Cardiac septum (tissue), 1 donor: ENCODE results near the gene KDELR3. TPM values are rescaled to one million over a fixed set of nuclear protein-coding genes. Genes with fewer than 3 reads are reported as not detected.

Source experiments
- DNase-seq: peaks from one replicate; pipeline ENCODE4 v3.0.0-alpha.2; 2020; ENCODE audit warnings: low spot score
- intact Hi-C: fragments of 100-400 bp; cut with DNase I; formaldehyde crosslinking; loops from one replicate; pipeline ENCODE4 v1.14.0; 2022
- total RNA-seq: library from RNA; stranded (reverse); fragmentation: NEBNext Ultra II Directional; extraction: Animal tissue kit (Norgen Biotek cat#: 25700); gene quantifications from one replicate; pipeline ENCODE4 v1.2.1, GENCODE V29; 2021
- donor health status: DM: no; HTN: no; CAD: no.

The KDELR3 gene
- total RNA-seq, 1 donor from 2014 or later, result 18.2 TPM

GRCh38 chr22:38503021-38503420 is 35.1 kb downstream of the KDELR3 start:
- DNase-seq, result no peak
- intact Hi-C loops, result loop anchor here (5.0 kb wide), 1 partner anchor 36 kb away; the partner anchor contains the start of gene KDELR3

GRCh38 chr22:38504731-38505540 is 37.0 kb downstream of the KDELR3 start:
- intact Hi-C loops, result loop anchor here (5.0 kb wide), 1 partner anchor 38 kb away; the partner anchor contains the start of gene KDELR3
- peak; percentile 83 for DNase-seq

DNA sequence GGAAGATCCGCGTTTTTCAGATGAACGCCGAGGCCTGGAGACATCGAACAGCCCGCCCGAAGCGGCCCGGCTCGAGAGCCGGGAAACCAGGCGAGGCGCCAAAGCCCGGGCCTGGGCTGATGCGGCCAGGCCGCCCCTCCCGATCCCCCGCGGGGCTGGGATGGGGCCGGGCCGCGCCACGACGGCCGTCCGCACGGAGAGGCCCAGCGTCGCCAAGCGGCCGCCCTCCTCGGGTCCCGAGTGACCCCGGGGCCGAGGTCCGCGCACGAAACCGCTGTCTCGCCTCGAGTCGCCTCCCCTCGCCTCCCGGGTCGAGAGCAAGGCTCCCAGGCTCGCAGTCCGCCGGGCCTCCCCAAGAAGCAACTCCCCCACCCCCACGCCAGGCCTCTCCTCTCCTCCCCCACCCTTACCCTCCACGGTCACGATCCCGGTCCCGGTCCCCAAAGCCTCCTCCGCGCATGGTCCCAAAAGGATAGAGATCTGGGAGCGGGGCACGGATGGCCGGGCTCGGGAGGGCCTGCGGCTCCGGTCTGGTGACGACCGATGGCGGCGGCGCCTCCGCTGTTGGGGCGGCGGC is 37.7 kb downstream of the KDELR3 start:
- intact Hi-C loops, result loop anchor here (1.0 kb wide), 1 partner anchor 65 kb away; the partner anchor contains the start of gene DMC1
- peak; percentile 90 for DNase-seq

DNA sequence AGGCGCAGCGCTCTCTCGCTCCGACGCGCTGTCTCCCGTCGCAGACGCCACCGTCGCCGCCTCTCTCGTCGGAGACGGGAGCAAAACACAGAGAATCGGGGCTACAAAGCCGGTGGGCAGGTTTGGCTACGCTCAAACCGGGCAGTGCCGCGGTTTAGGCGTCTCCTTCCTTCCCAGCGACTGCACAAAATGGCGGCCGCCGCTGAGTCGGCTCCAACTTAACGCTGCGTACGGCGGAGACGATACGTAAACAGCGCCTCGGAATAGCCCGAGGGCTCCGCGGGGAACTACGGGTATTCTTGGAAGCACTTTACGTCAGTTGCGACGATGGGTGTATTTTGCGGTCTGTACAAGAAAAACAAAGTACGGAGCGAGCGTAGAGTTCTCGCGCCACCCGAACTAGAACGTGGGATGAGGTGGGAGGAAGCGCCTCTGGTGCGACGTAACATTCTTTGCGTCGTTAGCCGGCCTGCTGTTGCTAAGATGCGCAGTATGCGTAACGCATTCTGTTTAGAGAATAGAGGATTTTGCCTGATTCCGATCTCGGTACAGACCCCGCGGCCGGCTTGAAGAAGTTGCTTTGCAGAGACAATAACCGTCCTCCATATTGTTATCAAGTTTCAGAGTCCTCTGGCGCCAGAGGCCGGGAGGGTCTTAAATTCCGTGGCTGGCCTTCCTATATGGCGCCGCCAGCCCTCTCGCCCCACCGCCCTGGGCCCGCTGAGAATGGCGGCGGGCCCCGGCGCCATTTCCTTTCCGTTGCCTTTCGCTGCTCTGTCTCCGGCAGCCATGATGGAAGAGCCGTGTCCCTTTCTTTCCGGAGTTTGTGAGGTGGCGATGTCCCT is 38.4 kb downstream of the KDELR3 start, which contains the start of gene DDX17:
TSS of gene DDX17 (minus strand) at position 194 of the 845 bp plus-strand sequence.
- intact Hi-C loops, result loop anchor here (1.0 kb wide), 1 partner anchor 64 kb away; the partner anchor contains the start of gene DMC1
- DNase-seq, result peak; percentile 97

- DNase-seq, result no peak
- intact Hi-C loops, result no loop called here
Observed at GRCh38 chr22:38510416-38510970, 42.6 kb downstream of the KDELR3 start.

DNA sequence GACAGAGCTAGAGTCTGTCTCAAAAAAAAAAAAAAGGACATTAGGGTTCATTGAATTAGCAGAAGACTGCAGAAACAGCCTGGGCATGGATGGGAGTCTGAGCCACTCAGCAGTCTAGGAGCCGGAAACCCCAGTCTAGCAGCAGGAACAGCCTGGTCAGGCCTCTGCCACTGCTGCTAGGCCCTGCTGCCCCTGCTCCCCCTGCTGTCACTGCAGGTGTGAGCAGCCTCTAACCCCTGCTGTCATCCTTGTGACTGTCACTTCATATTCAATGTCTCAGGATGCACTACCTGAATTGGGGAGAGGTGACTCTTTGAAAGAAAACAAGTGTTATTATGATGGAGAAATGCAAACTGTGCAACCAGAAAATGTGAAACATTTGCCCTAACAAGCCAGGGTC is 45.2 kb downstream of the KDELR3 start:
- DNase-seq, result no peak
- intact Hi-C loops, result no loop called here

DNA sequence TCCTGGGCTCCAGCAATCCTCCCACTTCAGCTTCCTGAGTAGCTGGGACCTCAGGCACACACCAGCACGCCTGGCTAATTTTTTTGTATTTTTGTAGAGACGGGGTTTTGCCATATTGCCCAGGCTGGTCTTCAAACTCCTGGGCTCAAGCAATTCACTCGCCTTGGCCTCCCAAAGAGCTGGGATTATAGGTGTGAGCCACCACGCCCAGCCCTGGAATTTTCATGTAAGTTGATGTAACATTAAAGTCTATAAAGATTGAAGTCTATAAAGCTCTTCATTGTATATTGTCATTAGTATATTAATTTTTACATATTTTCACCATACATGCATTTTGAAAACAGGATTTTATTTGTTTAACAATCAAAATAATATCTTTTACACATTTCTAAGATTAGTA is 50.7 kb downstream of the KDELR3 start:
- intact Hi-C loops, result no loop called here
- no peak for DNase-seq

DNA sequence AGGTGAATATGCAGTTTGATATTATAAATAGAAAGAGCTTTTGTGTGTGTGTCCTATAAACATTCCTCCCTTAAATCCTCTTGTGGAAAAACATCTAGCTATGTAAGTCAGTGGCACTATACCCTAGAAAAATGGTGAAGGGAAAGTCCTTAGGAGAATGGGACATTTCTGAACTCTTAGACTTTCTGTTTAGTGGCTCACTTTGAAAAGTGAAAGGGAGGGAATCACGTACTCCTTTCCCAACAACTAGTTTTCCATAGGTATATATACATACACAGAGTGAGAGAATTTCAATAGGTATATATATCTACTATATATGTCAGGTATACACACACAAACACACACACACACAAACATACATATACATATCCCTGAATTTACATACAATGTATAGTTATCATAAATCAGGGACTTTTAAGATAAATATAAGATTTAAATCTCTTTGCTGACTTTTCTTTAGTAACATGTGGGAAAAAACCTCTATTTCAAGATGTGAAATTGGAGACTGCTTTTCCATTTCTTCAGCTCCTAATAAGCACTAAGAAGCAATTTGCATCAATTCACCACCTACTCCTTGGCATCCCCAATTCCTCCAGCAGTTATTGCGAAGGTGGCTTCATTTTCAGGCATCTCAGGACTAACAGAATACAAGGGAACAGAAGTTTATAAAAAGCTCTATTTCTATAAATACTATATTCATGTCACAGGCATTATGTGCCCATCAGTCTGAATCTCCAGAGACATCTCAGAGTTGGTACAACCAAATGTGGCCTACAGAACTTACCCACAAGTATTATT is 51.8 kb downstream of the KDELR3 start:
- intact Hi-C loops, result loop anchor here (5.0 kb wide), 1 partner anchor 42 kb away; no protein-coding TSS in a partner anchor

GRCh38 chr22:38523029-38523428 is 55.1 kb downstream of the KDELR3 start:
- no peak for DNase-seq
- intact Hi-C loops, result loop anchor here (5.0 kb wide), 1 partner anchor 46 kb away; no protein-coding TSS in a partner anchor

More for the DNA sequence above, 51.8 kb downstream of the KDELR3 start:
- no peak for DNase-seq

- intact Hi-C loops, result loop anchor here (5.0 kb wide), 1 partner anchor 46 kb away; no protein-coding TSS in a partner anchor
- no peak for DNase-seq
Observed at GRCh38 chr22:38523479-38523878, 55.6 kb downstream of the KDELR3 start.

DNA sequence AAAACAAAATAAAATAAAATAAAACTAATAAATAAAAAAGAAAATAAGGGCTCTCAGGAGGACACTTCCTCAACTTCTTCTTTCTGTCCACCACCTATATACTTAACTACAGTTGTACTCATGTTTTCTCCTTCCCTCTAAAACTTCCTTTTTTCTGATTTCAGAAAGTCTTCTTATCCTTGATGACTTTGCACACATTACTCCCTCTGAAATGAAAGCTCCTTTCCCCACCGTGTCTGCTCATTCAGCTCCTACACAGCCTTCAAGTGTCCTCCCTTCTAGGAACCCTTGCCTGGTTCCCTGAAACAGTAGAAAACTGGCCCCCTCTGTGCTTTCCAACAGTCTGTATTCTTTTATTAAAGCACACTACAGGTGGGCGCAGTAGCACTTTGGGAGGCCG is 56.5 kb downstream of the KDELR3 start:
- intact Hi-C loops, result loop anchor here (5.0 kb wide), 1 partner anchor 47 kb away; no protein-coding TSS in a partner anchor

DNA sequence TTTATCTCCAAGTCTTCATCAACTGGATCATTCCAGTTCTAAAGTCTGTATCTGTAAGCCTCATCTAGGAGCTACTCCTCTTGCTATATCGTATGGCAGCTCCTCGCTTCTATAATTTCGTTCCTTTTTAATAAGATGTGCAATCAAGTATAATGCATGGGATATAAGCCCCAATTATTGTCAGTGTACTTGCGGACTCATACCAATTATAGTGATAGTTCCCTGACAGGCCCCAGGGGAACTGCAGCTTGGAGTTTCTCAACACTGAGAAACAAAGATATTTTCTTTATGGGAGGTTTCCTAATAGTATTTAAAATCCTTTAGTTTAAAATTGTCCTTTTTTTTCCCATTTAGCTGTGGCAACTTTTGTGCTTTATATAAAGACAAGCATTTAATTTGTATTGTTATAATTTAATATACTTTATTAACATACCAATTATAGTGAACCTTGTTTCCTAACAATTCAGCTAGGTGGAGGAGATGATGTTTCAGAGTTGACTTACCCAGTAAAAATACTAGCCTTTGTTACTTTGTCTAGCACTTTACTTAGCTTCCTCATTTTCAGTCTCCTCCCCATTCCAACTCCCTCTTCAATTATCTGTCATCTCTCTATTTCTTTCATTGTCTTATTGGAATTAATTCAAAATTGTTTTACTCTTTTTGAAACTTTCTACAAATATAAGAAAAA is 63.5 kb downstream of the KDELR3 start:
- DNase-seq, result no peak
- intact Hi-C loops, result no loop called here

More for the DNA sequence above, 56.5 kb downstream of the KDELR3 start:
- no peak for DNase-seq

Other genes starting within 250 kb of the KDELR3 start
- 58.1 TPM for gene TMEM184B, start 195.1 kb upstream of the KDELR3 start, total RNA-seq
- 95.7 TPM for gene CSNK1E, start 150.7 kb upstream of the KDELR3 start, total RNA-seq
- 67.8 TPM for gene KCNJ4, start 12.9 kb upstream of the KDELR3 start, total RNA-seq
- 215 TPM for gene DDX17, start 38.2 kb downstream of the KDELR3 start, total RNA-seq
- 1.9 TPM for gene DMC1, start 102.1 kb downstream of the KDELR3 start, total RNA-seq
- 0.46 TPM for gene FAM227A, start 188.3 kb downstream of the KDELR3 start, total RNA-seq
- gene CBY1, start 188.5 kb downstream of the KDELR3 start, total RNA-seq, result 36.9 TPM
- gene TOMM22, start 213.9 kb downstream of the KDELR3 start, total RNA-seq, result 55.7 TPM
- 24.0 TPM for gene JOSD1, start 232.8 kb downstream of the KDELR3 start, total RNA-seq
- 34.3 TPM for gene GTPBP1, start 237.8 kb downstream of the KDELR3 start, total RNA-seq